ENCODE results near the gene COL6A1. TPM values are rescaled to one million over a fixed set of nuclear protein-coding genes. Genes with fewer than 3 reads are reported as not detected.
A peak's percentile ranks its signal among the peaks of the same experiment; 100 is the strongest.

The COL6A1 gene
- polyA plus RNA-seq, 1 experiment, result 493 TPM

- Histone ChIP-seq H3K27me3 (ENCODE audit: control insufficient read depth, insufficient read depth, low read length) (no peaks in the 10 kb centered on the region), H3K9me3 (ENCODE audit: control insufficient read depth, insufficient read depth, low read length) (peaks cover 17% of the 10 kb centered on the region; the same call in 1 of the 2 replicates), H3K27ac (ENCODE audit: low read depth, low read length) (no peak overlapping the region), H3K4me3 (ENCODE audit: low read depth, low read length) (no peak overlapping the region)
- no peak for TF ChIP-seq CTCF (IDR thresholded peaks at IDR 0.05; ENCODE audit: low read depth, low read length)
- ChIA-PET CTCF (interaction anchor here (0.6 kb wide), 1 partner anchor 159 kb away, joined by 3 read pairs; no protein-coding TSS in a partner anchor), POLR2A (no interaction called here)
- no peak for DNase-seq (ENCODE audit: low read depth, low spot score)
Observed at GRCh38 chr21:45979651-45980050, 1.9 kb upstream of the COL6A1 start.

- POLR2A ChIA-PET, result no interaction called here
- H3K4me3 ChIP-seq (ENCODE audit: low read depth, low read length), result no peak overlapping the region
- no peaks in the 10 kb centered on the region for H3K27me3 ChIP-seq (ENCODE audit: control insufficient read depth, insufficient read depth, low read length)
- H3K27ac ChIP-seq (ENCODE audit: low read depth, low read length), result no peak overlapping the region
- peaks cover 17% of the 10 kb centered on the region; the same call in 1 of the 2 replicates for H3K9me3 ChIP-seq (ENCODE audit: control insufficient read depth, insufficient read depth, low read length)
- no peak for DNase-seq (ENCODE audit: low read depth, low spot score)
- no peak for TF ChIP-seq CTCF (IDR thresholded peaks at IDR 0.05; ENCODE audit: low read depth, low read length)
- CTCF ChIA-PET, result no interaction called here
Observed at GRCh38 chr21:45980271-45980670, 1.3 kb upstream of the COL6A1 start.

- Histone ChIP-seq H3K4me3 (ENCODE audit: low read depth, low read length) (peak overlapping the region; percentile 63), H3K9me3 (ENCODE audit: control insufficient read depth, insufficient read depth, low read length) (peaks cover 17% of the 10 kb centered on the region; the same call in 1 of the 2 replicates), H3K27me3 (ENCODE audit: control insufficient read depth, insufficient read depth, low read length) (no peaks in the 10 kb centered on the region), H3K27ac (ENCODE audit: low read depth, low read length) (peak overlapping the region; percentile 87)
- no peak for DNase-seq (ENCODE audit: low read depth, low spot score)
- ChIA-PET POLR2A (interaction anchor here (0.8 to 2.7 kb wide), 7 partner anchors 9 to 150 kb away, joined by 3 to 17 read pairs (median 4); no protein-coding TSS in a partner anchor), CTCF (no interaction called here)
- no peak for TF ChIP-seq CTCF (IDR thresholded peaks at IDR 0.05; ENCODE audit: low read depth, low read length)
Observed at GRCh38 chr21:45980697-45981096, 873 bp upstream of the COL6A1 start.

GRCh38 chr21:45982092-45982757 lies 655 bp downstream of the COL6A1 start:
- no peaks in the 10 kb centered on the region for H3K27me3 ChIP-seq (ENCODE audit: control insufficient read depth, insufficient read depth, low read length)
- H3K9me3 ChIP-seq (ENCODE audit: control insufficient read depth, insufficient read depth, low read length), result peaks cover 17% of the 10 kb centered on the region; the same call in 1 of the 2 replicates
- no peak for TF ChIP-seq CTCF (IDR thresholded peaks at IDR 0.05; ENCODE audit: low read depth, low read length)
- peak overlapping the region; percentile 65 for H3K27ac ChIP-seq (ENCODE audit: low read depth, low read length)
- no peak for DNase-seq (ENCODE audit: low read depth, low spot score)
- CTCF ChIA-PET, result interaction anchor here (1.6 kb wide), 1 partner anchor 161 kb away, joined by 5 read pairs; no protein-coding TSS in a partner anchor
- H3K4me3 ChIP-seq (ENCODE audit: low read depth, low read length), result peak overlapping the region; percentile 98
- POLR2A ChIA-PET, result interaction anchor here (0.9 to 2.7 kb wide), 9 partner anchors 9 to 148 kb away, joined by 3 to 17 read pairs (median 4); no protein-coding TSS in a partner anchor

Data from AG04450 (cell line).